ENCODE results near the gene GEMIN7.

Gene GEMIN7

GRCh38 chr19:45059258-45059965, 19.6 kb upstream of the GEMIN7 start:
- in situ Hi-C loops (cut with HindIII; ENCODE audit: low sequenced_read_pairs): no loop called here

DNA sequence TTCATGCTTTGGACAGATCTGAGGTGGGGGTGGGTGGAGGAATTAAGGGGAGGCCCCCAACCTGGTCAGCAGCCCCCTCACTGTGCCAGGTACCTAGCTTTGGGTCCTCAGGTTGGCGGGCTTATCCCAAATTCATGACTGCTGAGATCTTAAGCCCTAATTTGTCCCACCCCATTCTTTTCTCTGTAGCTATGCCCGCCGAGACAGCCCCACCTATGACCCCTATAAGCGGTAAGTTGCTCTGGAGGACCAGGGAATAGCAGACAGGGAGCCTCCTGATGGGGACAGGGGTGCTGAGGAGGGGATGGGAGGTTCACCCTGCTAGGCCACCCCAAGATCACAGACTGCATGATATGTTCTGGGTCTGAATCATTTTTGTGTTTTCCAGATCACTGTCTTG, 17.1 kb upstream of the GEMIN7 start:
- in situ Hi-C loops (cut with HindIII; ENCODE audit: low sequenced_read_pairs): no loop called here

GRCh38 chr19:45063851-45064801, 14.9 kb upstream of the GEMIN7 start:
- in situ Hi-C loops (cut with HindIII; ENCODE audit: low sequenced_read_pairs): no loop called here

DNA sequence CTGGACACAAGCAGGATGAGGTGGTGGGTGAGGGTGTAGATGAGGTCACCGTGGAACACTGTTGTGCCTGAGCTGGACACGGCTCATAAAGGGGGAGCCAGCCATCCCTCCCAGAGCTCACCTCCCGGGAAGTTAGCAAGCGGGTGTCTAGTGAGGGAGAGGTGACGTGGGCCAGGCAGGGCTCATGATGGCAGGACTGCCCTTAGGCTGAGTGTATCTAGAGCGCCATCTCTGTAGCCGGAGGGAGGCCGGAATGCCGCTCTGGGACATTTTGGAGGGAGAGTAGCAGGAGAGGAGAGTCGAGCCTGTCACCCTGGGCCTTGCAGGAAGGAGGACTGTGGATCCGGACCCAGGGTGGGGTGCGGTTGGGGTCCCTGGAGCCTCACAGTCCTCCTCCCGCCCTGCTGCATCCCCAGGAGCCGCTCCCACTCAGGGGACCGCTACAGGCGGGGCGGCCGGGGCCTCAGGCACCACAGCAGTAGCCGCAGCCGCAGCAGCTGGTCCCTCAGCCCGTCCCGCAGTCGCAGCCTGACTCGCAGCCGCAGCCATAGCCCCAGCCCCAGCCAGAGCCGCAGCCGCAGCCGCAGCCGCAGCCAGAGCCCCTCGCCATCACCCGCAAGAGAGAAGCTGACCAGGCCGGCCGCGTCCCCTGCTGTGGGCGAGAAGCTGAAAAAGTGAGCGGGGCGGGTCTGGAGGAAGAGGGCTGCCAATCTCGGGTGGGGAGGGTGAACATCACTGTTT, 12.0 kb upstream of the GEMIN7 start:
- in situ Hi-C loops (cut with HindIII; ENCODE audit: low sequenced_read_pairs): no loop called here

GRCh38 chr19:45068041-45068440, 11.0 kb upstream of the GEMIN7 start:
- in situ Hi-C loops (cut with HindIII; ENCODE audit: low sequenced_read_pairs): no loop called here

DNA sequence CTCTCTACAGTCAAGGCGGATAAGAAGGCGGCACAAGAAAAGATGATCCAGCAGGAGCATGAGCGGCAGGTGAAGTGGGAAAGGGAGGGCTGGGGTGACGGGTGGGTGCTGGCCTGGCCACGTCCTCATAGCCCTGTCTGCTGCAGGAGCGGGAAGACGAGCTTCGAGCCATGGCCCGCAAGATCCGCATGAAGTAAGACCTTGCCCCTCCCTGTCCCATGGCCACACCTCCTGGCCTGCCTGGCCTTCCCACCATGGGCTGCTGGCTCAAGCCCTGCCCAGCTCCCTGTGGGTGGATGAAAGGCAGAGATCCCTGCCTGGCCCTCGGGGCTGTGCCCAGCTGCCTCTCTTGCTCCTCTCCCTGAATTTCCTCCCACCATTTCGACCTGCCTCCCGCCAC, 10.0 kb upstream of the GEMIN7 start:
- in situ Hi-C loops (cut with HindIII; ENCODE audit: low sequenced_read_pairs): no loop called here

DNA sequence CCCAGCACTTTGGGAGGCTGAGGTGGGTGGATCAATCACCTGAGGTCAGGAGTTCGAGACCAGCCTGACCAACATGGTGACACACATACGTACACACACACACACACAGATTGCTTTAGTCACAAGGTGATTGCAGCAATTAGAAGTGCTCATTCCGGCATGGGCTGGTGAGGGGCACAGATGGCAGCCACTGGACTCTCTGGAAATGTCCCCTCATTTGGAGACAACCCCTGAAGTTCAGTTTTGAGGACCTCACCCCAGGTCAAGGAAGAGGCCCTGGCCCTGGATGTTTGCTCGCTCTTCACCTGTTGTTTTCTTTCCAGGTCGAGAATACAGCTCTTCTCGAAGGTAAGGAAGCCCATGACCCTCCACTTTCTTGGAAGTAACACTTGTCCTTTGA, 8.8 kb upstream of the GEMIN7 start:
- in situ Hi-C loops (cut with HindIII; ENCODE audit: low sequenced_read_pairs): no loop called here

DNA sequence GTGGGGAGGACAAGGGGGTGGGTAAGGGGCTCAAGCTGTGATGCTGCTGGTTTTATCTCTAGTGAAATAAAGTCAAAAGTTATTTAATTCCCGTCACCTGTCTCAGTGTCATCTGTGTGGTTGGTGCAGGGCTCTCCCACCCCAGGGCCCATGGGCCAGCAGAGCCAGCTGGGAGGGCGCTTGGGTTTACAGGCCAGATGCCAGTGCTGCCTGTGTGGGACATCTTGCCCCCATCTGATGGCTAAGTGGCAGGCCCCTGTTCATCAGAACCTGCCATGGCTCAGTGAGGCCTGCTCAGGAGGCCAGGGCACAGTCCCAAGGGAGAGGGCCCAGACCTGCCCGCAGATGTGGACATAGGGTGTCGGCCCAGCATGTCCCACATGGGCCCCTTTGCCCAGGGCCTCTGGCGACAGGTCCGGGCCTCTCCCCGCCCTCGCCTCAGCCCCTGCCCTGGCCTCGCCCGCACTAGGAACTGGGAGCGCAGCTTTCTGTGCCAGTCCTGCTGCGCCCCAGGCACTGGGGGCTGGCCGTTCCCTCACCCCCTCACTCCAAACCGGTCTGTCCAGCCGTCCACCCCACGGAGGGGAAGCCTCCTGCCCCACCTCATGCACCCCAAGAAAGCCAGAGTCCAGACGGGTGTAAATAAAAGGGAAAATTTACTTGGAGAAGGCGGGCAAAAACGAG, 8.1 kb upstream of the GEMIN7 start:
- in situ Hi-C loops (cut with HindIII; ENCODE audit: low sequenced_read_pairs): no loop called here

- in situ Hi-C loops (cut with HindIII; ENCODE audit: low sequenced_read_pairs): no loop called here
Observed at GRCh38 chr19:45071545-45071938, 7.5 kb upstream of the GEMIN7 start.

DNA sequence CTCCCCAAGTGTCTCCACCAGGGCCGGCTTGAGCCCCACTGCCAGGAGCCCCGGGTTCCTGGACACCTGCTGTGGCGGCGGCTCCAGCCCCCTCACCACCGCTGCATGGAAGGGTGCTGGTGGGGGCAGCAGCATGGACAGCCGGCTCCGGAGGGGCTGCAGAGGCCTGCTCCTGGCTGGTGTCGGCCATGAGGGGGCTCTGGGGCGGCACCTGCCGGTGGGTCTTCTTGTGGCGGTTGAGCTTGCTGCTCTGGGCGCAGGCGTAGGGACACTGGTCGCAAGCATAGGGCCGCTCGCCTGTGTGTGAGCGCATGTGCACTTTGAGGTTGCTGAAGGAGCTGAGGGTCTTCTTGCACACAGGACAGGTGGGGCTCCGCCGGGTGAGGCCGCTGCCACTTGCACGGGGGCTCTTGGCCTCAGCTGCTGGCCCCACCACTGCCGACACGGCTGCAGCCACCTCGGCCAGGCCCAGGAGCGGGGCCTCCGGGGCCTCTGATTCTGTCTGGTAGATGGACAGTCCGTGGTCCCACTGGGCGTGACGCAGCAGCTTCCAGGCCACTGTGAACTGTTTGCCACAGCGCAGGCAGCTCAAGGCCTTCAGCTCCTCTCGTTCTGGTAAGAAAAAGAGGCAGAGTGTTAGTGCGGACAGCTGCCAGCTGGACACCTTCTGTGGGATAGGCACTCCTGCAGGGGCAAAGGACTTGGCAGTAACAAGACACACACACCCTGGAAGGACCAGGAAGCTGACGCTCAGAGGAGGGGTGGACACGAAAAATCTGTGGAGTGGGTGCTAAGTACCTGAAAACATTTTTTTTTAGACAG, 6.9 kb upstream of the GEMIN7 start:
- in situ Hi-C loops (cut with HindIII; ENCODE audit: low sequenced_read_pairs): no loop called here

DNA sequence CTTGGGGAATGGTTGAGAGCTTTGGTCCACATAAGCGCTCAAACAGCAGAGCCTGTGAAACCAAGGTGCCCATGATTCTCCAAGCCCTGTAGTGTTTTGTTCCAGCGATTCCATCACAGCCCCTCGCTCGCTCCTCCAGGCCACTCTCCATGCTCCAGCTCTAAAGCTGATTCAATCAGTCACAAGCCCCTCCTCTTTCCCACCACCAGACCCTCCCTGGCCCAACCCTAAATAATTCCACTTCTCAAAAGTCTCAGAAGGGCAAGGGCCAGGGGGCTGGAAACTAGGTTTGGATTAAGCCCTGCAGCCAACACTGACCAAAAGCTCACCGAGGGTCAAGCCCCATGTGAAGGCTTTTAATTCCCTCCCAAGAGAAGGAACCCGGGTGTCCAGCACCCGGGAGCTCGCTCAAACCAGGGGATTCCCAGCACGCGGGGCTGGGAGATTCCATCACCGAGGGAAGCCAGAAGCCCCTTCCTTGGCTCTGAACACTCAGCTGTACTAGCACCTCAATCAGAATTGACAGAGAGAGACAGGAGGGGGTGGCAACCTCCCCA, 4.2 kb upstream of the GEMIN7 start:
- in situ Hi-C loops (cut with HindIII; ENCODE audit: low sequenced_read_pairs): no loop called here

DNA sequence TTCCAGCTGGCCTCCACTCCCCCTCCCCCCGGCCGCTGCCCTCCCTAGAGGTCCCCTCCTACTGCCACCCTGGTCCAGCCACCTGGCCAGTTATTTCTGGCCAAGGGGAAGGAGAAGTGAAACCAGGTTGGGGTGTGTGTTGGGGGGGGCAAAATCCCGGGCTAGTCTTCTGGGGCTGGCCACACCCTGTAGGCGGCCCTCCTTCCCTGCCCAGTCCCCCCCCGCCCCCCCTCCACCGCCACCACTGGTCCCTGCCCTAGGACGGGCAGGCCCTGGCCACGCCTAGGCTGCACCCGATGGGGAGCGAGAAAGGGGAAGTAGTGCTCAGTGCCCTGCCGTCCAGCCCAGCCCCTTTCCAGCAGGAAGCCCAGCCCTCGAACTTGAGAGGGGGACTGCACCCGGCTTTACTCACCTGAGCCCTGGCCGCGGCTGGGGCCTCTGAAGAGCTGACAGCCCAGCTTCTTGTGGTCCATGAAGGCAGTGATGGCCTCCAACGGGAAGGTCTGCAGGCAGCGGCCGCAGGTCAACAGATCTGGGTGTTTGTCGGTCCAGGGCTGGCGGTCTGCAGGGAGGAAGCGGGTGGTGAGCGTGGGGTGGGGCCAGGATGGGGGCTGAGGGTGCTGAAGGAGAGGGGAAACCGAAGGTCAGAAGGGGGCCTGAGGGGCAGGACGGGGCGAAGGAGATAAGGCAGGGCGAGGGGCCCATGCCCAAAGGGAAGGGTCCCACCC, 3.6 kb upstream of the GEMIN7 start:
- in situ Hi-C loops (cut with HindIII; ENCODE audit: low sequenced_read_pairs): no loop called here

GRCh38 chr19:45076029-45076850, 2.8 kb upstream of the GEMIN7 start, which contains the start of gene ZNF296:
ZNF296 (minus strand) TSS chr19:45076478; CDS start chr19:45076373, 105 bp downstream.
- in situ Hi-C loops (cut with HindIII; ENCODE audit: low sequenced_read_pairs): no loop called here

DNA sequence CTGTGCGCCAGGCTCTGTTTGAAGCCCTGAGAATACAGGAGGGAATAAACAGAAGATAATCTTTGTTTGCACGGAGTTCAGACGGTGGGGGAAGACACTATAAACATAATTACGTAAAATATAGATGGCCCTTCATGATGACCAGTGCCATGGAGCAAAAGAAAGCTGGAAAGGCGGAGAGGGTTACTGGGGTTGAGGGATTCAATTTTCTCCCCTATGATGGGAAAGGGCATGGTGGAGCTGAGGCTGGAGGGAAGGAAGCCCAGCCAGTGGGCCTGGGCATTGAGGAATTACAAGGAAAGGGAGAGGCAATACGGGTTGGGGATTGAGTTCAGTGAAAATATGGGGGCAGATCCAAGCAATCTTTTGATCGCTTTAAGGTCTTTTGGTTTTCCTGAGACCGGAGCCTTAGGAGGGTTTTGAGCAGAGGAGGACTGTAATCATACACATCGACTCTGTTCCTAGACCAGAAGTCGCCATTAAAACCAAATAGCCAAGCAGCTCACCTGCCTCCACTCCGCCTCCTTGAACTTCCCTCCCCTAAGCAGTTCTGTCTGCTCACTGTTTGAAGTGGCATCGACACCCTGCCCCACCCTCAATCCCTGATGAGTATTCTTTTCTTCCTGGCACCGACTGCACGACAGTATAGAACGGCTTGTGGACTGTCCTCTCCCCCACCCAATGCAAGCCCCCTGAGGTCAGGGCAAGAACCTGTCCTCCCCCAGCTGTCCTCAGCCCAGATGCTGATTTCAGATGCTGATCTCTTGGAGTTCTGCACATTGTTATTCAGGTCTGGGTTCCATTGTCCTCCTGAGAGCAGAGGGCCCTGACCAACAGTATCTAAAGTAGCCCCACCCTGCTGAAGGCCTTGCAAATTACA, 2.0 kb upstream of the GEMIN7 start:
- in situ Hi-C loops (cut with HindIII; ENCODE audit: low sequenced_read_pairs): no loop called here

DNA sequence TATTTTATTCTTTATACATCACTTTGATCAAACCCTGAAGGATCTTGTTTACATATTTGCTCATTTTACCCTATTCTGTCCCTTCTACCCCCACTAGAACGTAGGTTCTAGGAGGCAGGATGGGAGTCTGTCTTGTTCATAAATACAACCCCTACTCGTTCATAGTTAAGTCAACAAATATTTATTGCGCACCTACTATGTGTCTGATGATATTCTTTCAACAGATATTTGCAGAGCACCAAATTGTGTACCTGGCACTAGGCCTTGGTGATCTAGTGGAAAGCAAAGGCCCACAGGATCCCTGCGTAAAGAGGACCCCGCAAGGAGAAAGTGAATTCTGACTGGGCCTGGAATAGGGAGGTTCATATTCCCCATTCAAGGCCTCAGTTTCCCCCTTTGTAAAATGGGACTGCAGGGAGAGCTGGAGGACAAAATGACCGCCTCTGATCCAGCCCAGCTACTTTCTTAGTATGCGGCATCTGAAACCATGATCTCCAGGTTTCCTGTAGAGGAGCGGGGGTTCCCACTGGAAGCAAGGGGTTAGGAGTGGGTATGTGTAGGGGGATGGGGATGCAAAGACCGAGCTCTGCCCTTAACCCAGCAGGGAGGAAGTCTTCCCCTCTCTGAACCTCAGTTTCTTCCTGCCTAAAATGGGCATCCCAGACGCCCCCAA, 534 bp upstream of the GEMIN7 start:
- in situ Hi-C loops (cut with HindIII; ENCODE audit: low sequenced_read_pairs): no loop called here

GRCh38 chr19:45079911-45080370, 881 bp downstream of the GEMIN7 start:
- in situ Hi-C loops (cut with HindIII; ENCODE audit: low sequenced_read_pairs): no loop called here
